GM12873 (cell line): ENCODE data around the gene CD300H.

Experiments used
- CTCF ChIP-seq: IDR thresholded peaks from 2 replicates; pipeline ENCODE4 v1.5.1; 2012; ENCODE audit warnings: low read depth, mild to moderate bottlenecking, moderate library complexity, low read length, control low read depth; ENCODE audit not compliant: insufficient read depth; ENCODE audit errors: missing control alignments

Gene CD300H

GRCh38 chr17:74561586-74561985, 5.7 kb downstream of the CD300H start:
- no peak for TF ChIP-seq CTCF

GRCh38 chr17:74558882-74559519, 8.3 kb downstream of the CD300H start:
- no peak for TF ChIP-seq CTCF

- no peak for TF ChIP-seq CTCF
These were observed 11.8 kb downstream of the CD300H start for GRCh38 chr17:74555427-74555940.

- no peak for TF ChIP-seq CTCF
These were observed 12.4 kb downstream of the CD300H start for GRCh38 chr17:74554909-74555308.

- no peak for TF ChIP-seq CTCF
These were observed 15.3 kb downstream of the CD300H start for GRCh38 chr17:74552037-74552436.

GRCh38 chr17:74550602-74551001, 16.7 kb downstream of the CD300H start:
- TF ChIP-seq CTCF, result no peak

GRCh38 chr17:74549343-74549742, 18.0 kb downstream of the CD300H start:
- no peak for TF ChIP-seq CTCF
